NCI-H2029 treated with DMSO at 0.1 percent for 48 hours (cell line): ENCODE data around the gene DPYD.

ENCODE experiments used
- DNase-seq: peaks from one replicate; lab custom pipeline; 2025; lab: John Stamatoyannopoulos, UW

DPYD gene

GRCh38 chr1:97034651-97035050, 886.2 kb downstream of the DPYD start:
- DNase-seq: no peak

DNA sequence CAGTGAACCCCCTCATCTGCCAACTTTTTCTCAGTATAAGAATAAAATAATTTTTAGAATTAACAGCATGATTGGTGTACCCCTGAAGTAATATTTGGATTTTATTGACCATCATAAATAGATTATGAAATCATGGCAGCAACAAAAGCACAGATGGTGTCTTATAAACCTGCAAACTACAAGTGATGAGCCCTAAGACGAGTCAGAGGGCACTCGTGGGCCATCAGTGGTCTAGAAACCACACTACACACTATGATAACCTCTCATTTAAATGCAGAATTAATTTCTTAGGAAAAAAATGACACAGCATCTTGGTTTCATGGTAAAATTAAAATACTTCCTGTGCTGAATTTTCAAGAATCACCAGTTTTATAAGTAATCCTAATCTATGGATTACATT, 886.9 kb downstream of the DPYD start:
- DNase-seq: no peak
